T1000 (cell line): ENCODE results near the gene CDKN2B.
A peak's percentile ranks its signal among the peaks of the same experiment; 100 is the strongest.
"Not testable (repeated sequence)": the region's sequence is repeated elsewhere in the genome, so short reads cannot be mapped to it uniquely, and the experiment has no call there.

Source experiments
- DNase-seq: peaks from one replicate; lab custom pipeline; 2025; ENCODE audit warnings: mixed read lengths; lab: John Stamatoyannopoulos, UW

The CDKN2B gene, protein sequence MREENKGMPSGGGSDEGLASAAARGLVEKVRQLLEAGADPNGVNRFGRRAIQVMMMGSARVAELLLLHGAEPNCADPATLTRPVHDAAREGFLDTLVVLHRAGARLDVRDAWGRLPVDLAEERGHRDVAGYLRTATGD

GRCh38 chr9:22008717-22009505 lies at the start of gene CDKN2B:
TSS of gene CDKN2B (minus strand) at chr9:22009305. CDS start at chr9:22008953, 352 bp downstream.
- peak; percentile 91 for DNase-seq

DNA sequence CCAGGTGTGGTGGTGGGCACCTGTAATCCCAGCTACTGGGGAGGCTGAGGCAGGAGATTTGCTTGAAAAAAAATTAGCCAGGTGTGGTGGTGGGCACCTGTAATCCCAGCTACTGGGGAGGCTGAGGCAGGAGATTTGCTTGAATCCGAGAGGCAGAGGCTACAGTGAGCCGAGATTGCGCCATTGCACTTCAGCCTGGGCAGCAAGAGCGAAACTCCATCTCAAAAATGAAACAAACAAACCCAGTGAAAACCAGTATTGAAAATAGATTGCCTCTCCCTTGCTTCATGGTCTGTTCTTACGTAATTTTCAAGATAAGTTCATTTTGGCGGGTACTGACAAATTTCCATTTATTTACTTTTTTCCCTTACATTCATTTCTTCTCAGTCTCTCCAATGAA lies 48.9 kb upstream of the CDKN2B start:
- DNase-seq: not testable (repeated sequence)

GRCh38 chr9:22056402-22056801 lies 47.3 kb upstream of the CDKN2B start:
- DNase-seq: no peak

DNA sequence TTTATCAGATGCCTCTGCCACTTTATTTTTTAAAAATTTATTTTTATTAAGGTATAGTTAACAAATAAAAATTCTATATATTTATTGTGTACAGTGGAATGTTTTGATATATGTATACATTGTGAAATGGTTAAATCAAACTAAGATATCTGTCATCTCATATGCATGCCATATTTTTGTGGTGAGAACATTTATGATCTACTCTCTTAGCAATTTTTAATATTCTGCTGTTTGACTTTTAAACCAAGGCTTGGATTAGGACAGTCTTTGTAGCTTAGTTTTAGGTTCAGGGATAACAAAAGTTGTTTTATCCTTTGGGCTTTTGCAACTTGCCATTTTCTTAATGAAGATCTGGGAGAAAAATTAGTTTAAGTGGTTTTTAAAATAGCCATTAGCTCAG lies 46.0 kb upstream of the CDKN2B start:
- no peak for DNase-seq

DNA sequence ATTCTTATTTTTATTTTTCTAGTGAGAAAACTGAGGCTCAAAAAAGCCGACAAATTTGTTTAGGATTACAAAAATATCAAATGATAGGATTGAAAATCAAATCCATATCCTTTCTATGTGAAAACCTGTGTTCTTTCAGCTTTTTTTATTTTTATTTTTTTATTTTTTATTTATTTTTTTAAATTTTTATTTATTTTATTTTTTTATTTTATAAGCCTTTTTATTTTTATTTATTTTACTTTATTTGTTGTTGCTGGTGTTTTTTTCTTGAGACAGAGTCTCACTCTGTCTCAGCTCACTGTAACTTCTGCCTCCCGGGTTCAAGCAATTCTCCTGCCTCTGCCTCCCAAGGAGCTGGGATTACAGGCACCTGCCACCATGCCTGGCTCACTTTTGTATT lies 45.4 kb upstream of the CDKN2B start:
- DNase-seq: no peak

DNA sequence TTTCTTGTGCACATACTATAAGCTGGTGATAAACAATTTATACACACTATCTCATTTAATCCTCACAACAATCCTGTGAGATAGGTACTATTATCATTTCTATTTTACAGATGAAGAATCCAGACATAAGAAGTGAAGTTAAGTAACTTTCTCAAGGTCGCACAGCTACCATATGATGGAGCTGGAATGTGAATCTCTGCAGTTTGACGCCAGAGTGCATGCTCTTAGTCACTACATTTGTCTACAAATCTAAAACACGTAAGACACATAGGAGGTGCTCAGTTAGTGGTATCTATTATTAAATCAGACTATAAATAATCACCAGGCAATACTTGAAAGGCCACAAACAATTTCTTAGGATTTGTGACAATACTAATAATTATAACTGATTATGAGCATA lies 45.0 kb upstream of the CDKN2B start:
- DNase-seq: no peak

DNA sequence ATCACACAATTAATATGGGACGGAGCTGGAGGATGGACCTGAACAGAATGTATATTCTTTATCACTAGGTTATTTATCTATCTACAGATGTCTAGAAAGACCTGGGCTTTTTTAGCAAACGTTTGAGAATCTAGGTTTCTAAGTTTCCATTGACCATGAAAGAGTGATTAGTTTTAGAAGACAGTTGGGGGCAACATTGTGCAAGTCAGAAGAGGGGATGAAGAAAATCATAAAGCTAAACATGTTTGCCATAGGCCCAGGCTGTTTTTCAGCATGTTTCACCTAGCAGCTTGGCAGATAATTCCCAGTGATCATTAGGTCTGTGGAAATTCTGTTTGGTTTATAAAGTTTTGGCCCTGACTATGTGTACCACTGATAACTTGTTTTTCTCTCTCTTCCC lies 44.1 kb upstream of the CDKN2B start:
- no peak for DNase-seq

GRCh38 chr9:22052376-22052945 lies 43.4 kb upstream of the CDKN2B start:
- peak; percentile 56 for DNase-seq

DNA sequence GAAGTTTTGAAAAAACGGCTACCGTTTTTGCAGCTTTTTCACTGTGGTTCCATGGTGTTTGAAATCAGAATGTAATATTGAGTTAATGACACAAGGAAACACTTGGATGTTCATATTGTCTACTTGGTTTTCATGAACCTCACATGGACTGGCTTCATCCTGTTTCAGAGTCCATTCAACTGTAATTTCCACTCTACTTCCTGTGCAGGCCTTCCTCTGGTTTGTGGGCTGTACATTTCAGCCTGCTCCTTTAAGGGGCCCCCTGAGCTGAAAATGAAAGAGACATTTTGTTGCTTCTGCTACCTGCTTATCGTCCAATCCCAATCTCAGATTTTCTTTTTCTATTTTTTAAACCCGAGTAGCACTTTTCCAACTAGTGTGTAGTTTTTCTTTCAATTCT lies 41.8 kb upstream of the CDKN2B start:
- DNase-seq: no peak

DNA sequence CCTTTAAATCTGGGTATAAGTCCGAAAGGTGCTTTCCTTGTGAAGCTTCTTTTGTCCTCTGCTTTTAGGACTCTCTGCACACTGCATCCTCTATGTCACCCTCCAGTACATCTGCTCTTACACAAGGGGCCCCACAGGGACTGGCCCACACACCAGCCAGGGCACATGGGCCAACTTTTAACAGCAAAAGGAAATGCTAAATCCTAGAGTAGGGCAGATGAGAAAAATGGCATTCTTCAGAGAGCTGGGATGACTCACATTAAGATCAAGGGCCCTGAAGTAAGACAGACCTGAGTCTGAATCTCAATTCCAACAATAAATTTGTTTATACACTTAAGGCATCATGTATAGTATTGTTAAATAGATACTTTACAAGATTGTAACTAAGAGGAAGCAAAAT lies 40.3 kb upstream of the CDKN2B start:
- no peak for DNase-seq

DNA sequence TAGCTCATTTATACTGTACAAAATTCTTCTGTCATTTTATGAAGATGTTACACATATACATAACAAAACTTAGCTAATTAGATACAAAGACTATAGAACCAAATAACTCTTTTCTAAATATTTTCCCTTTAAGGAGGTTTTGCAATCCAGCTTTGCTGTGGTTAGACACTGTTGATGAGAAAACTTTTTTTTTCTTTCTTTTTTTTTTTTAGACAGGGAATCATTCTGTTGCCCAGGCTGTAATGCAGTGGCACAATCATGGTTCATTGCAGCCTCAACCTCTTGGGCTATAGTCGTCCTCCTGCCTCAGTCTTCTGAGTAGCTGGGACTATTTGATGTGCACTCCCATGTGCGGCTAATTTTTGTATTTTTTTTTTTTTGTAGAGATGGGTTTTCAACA lies 38.5 kb upstream of the CDKN2B start:
- DNase-seq: no peak

GRCh38 chr9:22046243-22046885 lies 37.3 kb upstream of the CDKN2B start:
- no peak for DNase-seq

GRCh38 chr9:22045423-22045822 lies 36.3 kb upstream of the CDKN2B start:
- no peak for DNase-seq

- DNase-seq: no peak
Observed at GRCh38 chr9:22044583-22044982, 35.5 kb upstream of the CDKN2B start.

- no peak for DNase-seq
Observed at GRCh38 chr9:22043928-22044327, 34.8 kb upstream of the CDKN2B start.

- DNase-seq: no peak
Observed at GRCh38 chr9:22041775-22042174, 32.7 kb upstream of the CDKN2B start.

DNA sequence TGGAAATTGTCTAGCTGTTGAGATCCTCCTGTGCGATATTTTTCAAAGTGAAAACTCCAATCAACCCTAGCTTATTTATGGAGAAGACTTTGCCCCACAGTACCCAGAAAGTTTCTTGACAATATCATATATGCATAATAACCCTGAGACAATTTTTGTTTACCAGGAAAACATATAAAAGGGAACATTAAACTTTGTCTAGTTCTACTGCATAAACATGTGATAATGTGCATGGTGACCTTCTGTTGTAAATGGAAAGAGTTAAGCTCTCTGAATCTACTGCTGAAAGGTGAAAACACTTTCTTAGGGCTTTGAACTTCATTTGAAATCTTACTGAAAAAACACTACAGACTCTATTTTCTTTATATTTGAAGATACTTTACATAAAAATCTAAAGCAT lies 32.2 kb upstream of the CDKN2B start:
- DNase-seq: no peak

- no peak for DNase-seq
Observed at GRCh38 chr9:22040760-22041159, 31.7 kb upstream of the CDKN2B start.

GRCh38 chr9:22039258-22039657 lies 30.2 kb upstream of the CDKN2B start:
- DNase-seq: no peak

- no peak for DNase-seq
Observed at GRCh38 chr9:22037954-22038690, 29.0 kb upstream of the CDKN2B start.

DNA sequence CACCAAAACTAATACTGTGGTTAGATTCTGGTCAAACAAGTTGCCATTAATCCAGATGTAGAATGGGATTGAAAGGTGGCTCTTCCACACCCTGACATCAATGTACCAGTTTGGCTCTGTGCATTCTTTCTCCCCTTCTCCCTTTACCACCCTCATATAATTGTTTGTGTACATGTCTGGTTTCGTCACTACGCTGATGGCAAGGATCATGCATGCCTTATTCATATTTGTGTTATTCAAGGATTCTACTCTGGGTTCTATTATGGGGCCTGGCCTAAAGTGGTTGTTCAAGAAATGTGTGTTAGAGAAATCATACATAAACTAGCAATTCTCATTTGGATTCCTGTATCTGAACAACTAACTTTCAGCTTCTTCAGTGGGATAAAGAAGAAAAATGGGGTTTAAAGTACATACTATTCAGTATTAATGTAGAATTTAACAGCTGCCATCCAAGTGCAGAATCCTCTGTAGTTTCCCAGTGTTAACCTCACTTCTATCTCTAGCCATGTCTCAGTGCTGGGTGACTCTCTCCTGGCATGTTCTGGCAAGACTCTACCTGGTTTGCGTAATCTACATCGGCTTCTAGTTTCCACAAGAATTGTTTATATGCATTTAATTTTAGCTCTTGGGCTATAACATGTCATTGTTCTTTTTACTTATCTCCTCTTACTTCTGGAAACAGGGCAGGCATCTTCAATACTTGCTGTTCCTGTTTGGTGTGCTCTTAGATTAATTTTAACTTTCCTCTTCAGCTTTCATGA lies 27.9 kb upstream of the CDKN2B start:
- no peak for DNase-seq

- DNase-seq: no peak
Observed at GRCh38 chr9:22035591-22036011, 26.5 kb upstream of the CDKN2B start.
